Stimulated activated CD8-positive, alpha-beta memory T cell treated with anti-CD3 and anti-CD28 coated beads, Interleukin-4, amount 100 ng/mL, for 48 hours (primary cell): Measurements from ENCODE around the gene SETD5.
A peak's percentile ranks its signal among the peaks of the same experiment; 100 is the strongest.

Experiments used
- DNase-seq: peaks from one replicate; pipeline ENCODE4 v3.0.0-alpha.2; 2020

Gene SETD5

DNA sequence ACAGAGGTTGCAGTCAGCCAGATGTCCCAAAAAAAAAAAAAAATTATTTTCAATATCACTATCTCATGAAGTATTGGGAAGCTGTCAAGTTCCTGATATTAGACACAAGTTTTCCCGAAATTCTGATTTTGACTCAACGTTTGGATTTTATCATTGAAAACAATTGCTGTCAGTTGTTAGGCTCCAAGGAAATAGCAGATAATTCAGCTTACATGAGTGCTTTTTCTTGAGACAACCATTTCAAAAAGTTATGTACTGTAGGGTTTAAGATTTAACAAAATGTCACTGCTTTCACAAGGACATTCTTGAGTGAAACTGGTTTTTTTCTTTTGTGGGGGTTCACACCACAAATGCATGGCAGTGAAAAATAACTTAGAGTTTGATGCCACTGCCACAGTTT lies 9.3 kb upstream of the SETD5 start:
- no peak for DNase-seq

DNA sequence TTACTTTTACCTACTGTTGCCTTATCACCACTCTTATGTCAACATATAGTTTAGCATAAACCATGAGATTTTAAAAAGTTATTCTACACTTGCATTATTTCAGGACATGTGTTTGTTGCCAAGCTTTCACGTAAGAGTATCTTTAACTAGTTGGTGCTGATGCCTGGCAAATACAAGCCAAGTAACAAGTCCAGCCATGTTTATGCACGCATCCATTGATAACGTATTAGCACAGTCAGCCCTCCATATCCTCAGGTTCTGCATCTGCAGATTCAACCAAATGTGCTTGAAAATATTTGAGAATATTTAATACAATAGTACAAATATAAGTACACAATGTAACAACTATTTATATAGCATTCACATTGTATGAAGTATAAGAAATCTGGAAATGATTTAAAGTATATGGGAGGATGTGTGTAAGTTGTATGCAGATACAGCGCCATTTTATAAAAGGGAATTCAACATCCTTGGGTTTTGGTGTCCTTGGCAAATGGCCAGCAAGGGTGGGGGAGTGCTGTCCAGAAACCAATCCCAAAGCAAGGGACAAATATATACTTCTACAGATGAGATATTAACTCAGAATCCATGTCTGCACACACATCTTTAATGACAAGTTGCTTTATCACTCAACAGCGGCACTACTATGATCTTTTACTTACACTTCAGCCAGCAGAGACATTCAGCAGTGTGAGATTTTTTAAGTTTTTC lies 8.7 kb upstream of the SETD5 start:
- DNase-seq: no peak

DNA sequence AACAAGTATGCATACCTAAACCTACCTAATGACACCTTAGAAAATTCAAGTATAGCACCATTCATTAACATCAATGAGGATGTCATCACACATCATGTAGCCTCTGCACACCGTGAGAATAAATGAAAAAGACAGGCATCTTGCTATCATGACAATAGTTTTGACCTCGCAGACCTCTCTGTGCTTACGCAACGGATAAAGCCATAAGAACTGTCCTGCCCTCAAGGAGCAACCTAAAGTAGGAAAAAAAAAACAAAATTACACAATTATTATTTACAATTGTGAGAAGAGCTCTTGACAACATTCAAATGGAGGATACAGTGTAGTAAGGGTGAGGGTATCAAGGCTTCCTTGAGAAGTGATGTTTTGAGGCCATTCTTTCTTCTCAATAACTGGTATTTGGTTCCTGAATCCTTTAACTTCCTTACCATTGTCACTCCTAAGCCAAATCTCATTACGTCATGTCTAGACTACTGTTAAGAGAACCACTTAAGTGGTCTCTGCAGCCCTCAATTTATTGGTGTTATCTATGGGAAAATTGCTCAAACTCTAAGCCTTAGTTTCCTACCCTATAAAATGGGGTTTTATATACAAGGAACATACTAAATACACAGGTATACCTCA lies 7.0 kb upstream of the SETD5 start:
- no peak for DNase-seq

DNA sequence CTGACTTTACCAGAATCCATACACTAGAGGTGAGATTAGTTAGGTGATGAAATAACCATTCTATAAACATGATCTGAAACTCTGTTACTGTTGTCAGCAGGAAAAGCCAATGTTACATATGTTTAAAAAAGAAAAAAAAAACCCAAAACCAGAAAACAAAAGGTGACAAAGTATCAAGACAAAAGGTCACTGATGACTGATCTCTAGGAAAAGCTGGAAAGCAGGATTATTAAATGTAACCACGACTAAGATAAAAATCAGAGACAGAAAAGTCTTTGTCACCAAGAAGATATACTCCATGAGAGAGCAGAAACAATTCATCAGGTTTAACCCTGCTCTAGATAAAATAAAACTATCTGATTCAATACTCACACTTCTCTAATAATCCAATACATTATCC lies 5.4 kb upstream of the SETD5 start:
- DNase-seq: no peak

DNA sequence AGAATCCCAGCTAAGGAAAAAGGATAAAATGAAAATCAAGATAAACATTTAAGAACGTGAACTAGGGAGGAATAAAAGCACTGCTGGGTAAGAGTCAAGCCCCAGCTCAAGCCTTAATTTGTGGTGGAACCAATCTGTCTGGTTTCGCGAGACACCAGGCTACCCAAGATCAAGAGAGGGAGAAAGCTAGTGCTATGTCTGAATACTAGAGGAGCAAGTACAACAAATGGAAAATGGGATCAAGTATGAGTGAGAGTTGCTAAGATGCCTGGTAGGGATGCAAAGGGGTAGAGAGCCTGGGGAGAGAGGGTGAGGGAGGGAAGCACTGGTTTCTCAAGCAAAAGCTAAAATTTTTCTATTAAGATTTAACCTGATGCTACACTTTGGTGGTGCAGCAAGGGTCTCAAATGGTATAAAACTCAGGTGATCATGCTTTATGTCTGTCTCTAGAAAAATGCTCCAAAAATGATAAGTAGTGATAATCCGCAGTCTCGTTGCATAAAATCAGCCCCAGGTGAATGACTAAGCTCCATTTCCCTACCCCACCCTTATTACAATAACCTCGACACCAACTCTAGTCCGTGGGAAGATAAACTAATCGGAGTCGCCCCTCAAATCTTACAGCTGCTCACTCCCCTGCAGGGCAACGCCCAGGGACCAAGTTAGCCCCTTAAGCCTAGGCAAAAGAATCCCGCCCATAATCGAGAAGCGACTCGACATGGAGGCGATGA lies 1.7 kb upstream of the SETD5 start:
- DNase-seq: no peak

DNA sequence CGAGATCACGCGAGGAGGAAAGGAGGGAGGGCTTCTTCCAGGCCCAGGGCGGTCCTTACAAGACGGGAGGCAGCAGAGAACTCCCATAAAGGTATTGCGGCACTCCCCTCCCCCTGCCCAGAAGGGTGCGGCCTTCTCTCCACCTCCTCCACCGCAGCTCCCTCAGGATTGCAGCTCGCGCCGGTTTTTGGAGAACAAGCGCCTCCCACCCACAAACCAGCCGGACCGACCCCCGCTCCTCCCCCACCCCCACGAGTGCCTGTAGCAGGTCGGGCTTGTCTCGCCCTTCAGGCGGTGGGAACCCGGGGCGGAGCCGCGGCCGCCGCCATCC lies 1.1 kb upstream of the SETD5 start:
- peak; percentile 84 for DNase-seq

DNA sequence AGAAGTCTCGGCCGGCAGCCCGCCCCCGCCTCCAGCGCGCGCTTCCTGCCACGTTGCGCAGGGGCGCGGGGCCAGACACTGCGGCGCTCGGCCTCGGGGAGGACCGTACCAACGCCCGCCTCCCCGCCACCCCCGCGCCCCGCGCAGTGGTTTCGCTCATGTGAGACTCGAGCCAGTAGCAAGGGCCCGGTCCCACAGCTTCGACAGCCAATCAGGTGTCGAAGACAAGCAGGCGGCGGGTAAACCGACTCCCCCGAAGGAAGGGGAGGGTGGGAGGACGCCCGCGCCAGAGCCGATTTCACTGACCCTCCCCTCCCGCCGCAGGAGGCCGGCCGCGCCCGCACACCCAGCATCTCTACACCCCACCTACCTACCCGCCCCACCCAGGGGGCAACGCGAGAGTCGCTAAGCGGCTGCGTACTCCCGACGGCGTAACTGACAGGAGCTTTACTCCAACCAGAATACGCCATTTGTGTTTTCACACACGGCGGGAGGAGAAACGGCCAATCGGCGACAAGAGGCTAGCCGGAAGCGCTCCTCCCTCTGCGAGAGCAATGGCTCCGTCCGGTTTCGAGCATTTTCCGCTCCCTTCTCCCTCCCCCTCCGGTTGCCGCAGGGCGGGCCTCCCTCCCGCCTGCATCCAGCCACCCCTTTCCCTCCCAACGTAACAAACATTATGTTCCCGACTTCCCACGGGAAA lies 633 bp upstream of the SETD5 start:
- DNase-seq: peak; percentile 99

DNA sequence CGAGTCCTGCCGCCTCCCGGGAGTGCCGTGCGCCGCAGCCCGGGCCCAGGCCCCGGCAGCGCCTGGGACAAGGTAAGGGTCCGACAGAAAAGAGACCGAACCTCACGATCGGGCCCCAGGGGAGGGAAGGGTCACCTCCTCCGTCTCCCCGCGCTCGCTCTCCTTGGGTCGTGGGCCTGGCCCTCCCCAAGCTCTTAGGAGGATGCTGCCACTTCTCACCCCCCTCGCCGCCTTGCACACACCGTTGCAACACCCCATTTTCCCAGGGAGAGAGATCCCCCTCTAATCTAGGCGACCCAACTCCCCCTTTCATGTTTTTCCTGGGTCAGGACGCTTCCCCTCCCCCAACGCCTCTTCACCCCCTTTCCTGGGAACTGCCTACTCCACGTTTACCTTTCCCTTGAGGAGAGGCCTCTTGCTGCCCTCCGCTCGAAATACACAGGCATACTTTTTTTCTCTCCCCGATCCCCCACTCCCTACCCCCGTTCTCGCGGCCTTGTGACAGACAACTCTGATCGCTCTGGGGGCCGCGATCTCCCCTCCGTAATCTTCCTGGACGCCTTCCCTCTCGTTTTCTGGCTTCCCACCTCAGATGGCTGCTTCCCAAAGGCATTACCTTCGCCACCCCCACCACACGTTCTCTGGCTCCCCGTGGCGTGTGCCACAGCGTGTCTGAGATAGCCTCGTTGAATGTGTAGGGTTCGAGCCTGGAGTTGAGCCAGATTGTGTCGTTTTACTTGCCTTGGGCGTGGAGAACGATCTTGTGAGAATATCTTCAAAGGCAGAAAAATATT lies 688 bp downstream of the SETD5 start:
- peak; percentile 53 for DNase-seq

DNA sequence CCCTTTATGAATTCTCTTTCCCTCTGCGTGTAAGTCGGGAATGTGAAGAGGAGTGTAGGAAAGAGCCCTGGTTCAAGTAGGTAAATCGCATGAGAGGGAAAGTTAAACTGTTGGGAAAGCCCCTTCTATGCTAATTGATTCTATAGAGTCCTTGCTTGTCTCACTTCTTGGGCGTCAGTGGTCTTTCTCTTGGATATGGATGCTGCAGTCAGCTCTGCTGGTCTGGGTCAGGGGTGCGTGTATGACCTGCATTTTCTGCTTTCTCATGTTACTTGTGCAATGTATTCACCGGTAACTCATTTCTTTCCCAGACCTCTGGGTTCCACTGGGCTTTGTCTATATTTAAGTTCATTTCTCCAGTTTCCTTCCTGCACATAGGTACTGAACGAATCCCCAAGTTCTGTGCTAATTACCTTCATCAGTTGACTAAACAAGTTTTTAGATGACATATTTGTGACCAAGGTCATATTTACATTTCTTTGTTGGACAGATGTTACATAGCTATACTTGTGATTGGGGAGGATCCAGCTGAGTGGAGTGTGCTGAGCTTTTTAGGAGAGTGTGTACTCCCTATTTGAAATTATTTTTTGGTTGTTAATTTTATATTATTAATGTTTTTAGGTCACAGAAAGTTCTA lies 1.4 kb downstream of the SETD5 start:
- no peak for DNase-seq

DNA sequence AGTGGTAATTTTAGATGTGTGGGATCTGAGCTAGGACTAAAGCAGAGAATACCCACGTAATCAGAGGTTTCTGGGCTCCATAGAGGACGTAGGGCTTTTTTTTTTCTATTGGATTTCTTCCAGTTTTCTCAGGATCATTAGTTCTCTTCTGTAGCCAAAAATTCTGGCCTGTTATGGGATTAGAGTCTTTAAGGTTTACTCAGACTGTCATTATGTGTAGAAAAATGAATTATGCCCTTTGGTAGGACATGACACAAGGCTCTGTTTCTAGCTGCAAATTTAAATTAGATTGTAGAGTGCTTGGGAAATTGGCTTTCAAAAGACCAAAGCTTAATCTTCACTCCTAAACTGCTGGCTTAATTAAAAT lies 1.9 kb downstream of the SETD5 start:
- DNase-seq: no peak

DNA sequence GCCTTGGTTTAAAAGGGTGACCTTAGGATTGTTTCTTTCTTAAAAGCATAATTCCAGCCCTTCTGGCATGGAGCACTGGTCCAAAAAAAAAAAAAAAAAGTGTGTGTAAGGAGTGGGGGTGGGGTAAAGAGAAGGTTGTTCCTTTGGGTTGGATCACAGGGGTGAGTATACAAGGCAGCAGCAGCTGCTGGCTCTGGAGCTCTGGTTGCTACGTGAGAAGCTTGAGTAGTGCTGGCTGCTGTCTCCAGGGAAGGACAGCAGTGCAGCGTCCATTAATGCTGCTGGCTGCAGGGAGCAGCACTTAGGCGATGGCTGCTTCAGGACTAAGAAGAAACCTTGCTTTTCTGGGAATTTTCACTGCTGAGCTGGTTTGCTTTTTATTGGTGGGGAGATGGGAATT lies 2.3 kb downstream of the SETD5 start:
- DNase-seq: peak; percentile 21

DNA sequence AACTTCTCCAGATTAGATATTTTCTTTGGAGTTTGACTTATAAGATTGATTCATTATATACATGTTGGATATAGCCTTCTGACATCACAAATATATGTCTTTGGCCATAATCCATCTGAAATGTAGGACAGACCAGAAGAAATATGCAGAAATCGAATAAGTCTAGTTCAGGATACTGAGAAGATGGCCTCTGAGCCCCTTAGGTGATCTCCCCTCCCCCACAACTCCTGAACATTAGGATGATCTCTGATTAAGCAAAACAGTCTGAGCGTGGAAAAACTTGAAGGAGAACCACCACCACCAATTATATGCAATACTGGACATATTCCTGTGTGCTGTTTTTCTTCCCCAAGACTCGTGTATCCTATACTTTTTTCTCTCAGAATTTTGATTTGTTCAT lies 3.2 kb downstream of the SETD5 start:
- no peak for DNase-seq

DNA sequence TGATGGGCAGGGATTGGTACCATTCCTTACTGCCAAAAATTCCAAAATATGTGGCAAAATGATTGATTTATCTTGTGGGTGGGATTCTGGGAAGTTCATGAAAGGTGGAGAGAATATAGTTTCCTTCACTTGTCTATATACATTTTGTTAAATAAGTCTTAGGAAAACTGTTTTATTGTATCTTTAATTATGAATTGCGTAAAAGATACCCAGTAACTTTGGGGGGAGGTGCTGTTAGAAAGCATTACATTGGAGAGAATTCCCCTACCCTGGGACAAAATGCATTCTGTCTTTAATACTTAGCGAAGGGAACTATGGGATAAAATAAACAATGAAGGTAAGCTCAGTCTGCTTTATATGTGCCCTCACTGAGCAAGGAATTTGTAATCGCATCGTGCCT lies 4.6 kb downstream of the SETD5 start:
- DNase-seq: no peak

DNA sequence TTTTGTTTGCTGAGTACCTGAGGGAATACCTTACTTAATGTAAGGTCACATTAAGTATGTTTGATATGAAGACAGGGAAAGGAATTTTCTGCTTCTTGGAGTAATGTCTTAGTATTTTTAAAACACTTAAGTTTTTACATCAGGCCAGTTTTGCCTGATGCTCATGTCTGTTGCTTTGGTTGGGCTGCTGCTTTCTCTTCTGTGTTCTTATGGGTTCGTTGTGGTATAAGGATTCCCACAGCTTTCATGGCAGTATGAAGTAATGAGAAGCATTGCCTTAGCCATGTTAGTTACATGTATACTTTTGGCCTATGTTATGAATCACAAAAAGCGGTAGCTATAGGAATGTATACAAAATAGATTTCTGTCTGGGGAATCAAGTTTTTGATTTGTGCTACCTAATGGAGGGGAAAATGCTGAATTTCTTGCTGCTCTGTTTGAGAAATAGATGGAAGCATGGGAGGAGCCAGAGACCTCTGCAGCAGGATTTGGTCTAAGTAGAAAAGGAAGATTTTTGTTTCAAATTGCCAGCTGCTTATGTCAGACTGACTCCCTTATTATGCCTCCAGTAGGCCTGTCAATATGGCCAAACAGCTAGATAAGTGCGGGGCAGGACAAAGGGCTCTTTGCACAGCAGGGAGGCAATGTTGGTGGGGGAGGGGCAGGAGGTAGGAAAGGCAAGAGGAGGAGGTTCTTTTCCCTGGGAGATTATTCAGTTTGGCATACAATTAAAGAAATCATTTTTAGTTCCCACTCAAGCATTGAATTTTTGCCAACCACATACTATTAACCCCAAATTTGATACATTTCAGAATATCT lies 5.2 kb downstream of the SETD5 start:
- DNase-seq: no peak

DNA sequence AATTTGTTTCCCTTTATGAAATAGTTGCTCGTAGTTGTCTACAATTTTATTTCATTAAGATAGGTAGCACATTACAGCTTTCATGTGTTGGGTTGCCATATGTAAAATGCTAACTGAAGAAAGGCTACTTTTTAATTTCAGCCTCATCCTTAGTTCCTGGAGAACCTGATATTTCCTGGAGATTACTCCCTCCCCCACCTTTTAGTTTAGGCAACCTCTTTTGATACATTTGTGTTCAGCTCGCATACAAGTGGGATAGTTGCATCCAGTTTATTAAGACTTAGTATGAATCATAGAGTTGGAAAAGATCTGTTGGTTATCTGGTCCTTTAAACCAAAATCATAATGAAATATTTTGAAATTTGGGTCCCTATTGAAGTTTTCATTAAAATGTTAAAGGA lies 6.0 kb downstream of the SETD5 start:
- no peak for DNase-seq

DNA sequence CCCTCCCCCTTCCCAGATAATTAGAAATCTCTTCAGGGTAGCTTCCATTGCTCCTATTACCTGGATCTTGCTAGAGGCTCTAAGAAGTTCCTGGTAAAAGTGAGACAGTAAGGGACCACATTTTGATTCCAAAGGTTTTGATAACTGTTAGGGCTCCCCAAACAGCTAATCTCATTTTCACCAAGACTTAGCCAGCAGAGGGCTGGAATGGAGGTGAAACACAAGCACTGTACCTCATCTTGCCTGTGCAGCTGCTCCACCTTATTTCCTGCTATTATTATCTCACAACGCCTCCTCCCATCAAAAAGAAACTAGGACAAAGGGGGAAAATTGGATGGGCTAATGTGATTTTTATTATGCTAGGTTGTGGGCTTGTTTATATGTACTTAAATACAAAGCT lies 7.3 kb downstream of the SETD5 start:
- no peak for DNase-seq

DNA sequence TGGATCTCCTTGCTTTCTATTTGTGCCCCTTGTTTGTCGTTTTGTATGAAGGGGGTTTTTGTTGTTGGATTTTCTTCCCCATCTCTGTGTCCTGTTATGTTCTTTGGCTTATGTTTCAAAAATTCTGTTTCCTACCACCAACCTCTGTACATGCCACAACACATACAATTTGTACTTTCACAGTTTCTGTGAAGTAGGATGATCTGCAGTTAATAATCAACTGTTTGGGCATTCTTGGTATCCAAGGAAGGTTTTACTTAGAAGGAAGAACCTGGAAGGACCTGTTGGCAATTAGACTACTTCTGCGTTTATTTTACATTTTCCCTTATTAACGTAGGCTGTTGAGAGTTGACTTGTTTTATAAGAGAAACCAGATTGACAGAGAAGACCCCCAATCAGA lies 8.3 kb downstream of the SETD5 start:
- no peak for DNase-seq

DNA sequence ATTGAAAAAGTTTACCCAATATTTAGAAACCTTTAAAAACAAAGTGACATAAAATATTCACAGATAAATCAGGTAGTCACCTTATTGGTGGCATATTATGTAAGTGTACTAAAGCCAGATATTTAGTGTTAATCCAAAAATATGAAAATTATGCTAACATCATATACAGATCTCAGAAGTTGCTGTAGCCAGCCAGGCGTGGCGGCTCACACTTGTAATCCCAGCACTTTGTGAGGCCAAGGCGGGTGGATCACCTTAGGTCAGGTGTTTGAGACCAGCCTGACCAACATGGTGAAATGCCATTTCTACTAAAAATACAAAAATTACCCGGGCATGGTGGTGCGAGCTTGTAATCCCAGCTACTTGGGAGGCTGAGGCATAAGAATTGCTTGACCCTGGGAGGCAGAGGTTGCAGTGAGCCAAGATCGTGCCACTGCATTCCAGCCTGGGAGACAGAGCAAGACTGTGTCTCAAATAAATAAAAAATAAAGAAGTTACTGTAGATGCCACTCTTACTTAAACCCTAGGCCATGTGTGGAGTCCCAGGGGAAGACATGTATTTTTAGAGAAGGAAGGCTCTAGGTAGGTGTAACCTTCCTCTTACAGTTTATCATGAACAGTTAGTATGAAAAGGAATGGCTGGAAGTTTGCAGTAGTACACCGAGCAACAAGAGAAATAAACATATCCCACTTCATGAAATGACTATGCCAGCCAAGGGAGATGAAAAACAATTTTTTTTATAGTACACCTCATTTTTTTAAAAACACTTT lies 9.6 kb downstream of the SETD5 start:
- DNase-seq: no peak

DNA sequence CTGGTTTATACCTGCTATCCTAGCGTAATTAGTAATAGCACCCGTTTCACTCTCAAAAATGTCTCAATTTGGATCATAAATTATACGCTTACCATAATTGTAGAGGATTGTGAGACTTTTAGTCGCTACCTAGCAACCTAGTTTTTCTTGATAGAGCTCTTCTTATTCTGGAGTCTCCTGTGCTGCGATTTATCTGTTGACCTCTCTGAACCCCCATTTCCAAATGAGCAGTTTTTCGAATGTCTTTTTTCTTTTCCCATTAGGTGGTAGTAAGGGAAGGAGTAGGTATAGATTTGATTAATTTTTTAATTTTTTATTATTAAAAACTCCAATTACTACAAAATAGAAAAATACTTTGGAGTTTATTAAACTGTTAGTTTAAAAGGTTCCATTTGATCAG lies 10.6 kb downstream of the SETD5 start:
- no peak for DNase-seq

DNA sequence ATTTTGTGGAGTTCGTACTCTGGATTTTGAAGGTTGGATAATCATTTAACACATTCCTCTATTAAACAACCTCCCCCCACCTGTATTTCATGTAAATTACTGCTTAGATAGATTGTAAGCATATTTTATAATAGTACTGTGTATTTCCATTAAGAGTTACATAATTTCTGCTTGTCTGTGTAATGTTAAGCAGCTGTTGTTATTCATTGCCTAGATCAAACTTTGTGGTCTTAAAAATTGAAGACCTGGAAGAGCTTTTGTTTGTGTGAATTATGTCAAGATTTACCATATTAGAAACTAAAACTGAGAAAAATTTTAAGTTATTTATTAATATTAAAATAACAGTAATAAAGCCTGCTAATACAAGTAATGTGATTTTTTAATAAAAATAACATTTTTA lies 11.1 kb downstream of the SETD5 start:
- DNase-seq: no peak
